K562 (cell line): Measurements from ENCODE around the gene C7. TPM values are rescaled to one million over a fixed set of nuclear protein-coding genes. Genes with fewer than 3 reads are reported as not detected.

Experiments used
- ATAC-seq: fragments of 200-7000 bp; cut with Tn5 transposase; 3 replicates; pipeline ENCODE4 v1.9.1; 2020; ENCODE audit warnings: moderate library complexity
- BruUV-seq: library from RNA; stranded (reverse); fragments of 400-500 nt; replicated peaks from 2 replicates; lab custom pipeline; 2021; lab: Mats Ljungman, UMichigan
- CTCF ChIA-PET: fragments of 300-600 bp; formaldehyde crosslinking; extraction: SDS; loops from one replicate; lab custom pipeline; 2021; ENCODE audit warnings: low intra/inter-chr PET ratio; lab: Yijun Ruan, JAX
- POLR2A ChIA-PET: fragments of 300-600, 350-650 bp; sonication (Branson Sonifier 250); formaldehyde crosslinking; extraction: SDS; loops from one replicate; lab custom pipeline; 2021; ENCODE audit warnings: antibody characterized with exemption, inconsistent platforms; lab: Yijun Ruan, JAX
- DNase-seq, 4 experiments: peaks; one replicate each; pipeline versions ENCODE4 v3.0.0 to v3.0.0-alpha.2; 2011 to 2018; ENCODE audit warnings: low spot score in 3 of 4, mixed read lengths in 3 of 4; ENCODE audit errors: extremely low read depth in 1 of 4
- FAIRE-seq: peaks from 2 replicates; lab custom pipeline; 2011; peaks lifted over from hg19 to GRCh38; lab: Jason Lieb, UNC
- H2AFZ ChIP-seq: 2 replicates; pipeline ENCODE4 v1.6.0; 2011; ENCODE audit warnings: low read depth, low read length, control low read depth, inconsistent platforms
- H3K27ac ChIP-seq: fragments of 200-600 bp; 3 replicates; pipeline ENCODE4 v1.8.0; 2011; ENCODE audit warnings: low read depth, mild to moderate bottlenecking, control low read depth, inconsistent platforms, low read length, moderate library complexity, mixed read lengths; ENCODE audit errors: extremely low read depth
- H3K27me3 ChIP-seq, 2 experiments: fragments of 300-600 bp in 1 of 2; 2 replicates in 1 of 2; 3 replicates in 1 of 2; pipeline versions ENCODE4 v1.6.0 to v1.8.0; 2011; ENCODE audit warnings: inconsistent platforms in 2 of 2, low read length in 2 of 2, mild to moderate bottlenecking in 1 of 2, mixed read lengths in 1 of 2, moderate library complexity in 1 of 2; ENCODE audit not compliant: control insufficient read depth in 2 of 2, insufficient read depth in 2 of 2
- H3K36me3 ChIP-seq: fragments of 300-600 bp; 3 replicates; pipeline ENCODE4 v1.8.0; 2011; ENCODE audit warnings: mild to moderate bottlenecking, low read length, inconsistent platforms; ENCODE audit not compliant: control insufficient read depth, insufficient read depth
- H3K4me1 ChIP-seq, 2 experiments: fragments of 200-600 bp in 1 of 2; replicated peaks in 1 of 2; 2 replicates in 1 of 2; 3 replicates in 1 of 2; pipeline versions ENCODE4 v1.5.1 to v1.8.0; 2011; ENCODE audit warnings: inconsistent platforms in 2 of 2, low read length in 2 of 2, mild to moderate bottlenecking in 1 of 2, mixed read lengths in 1 of 2, moderate library complexity in 1 of 2; ENCODE audit not compliant: control insufficient read depth in 2 of 2, insufficient read depth in 2 of 2
- H3K4me2 ChIP-seq: 2 replicates; pipeline ENCODE4 v1.6.1; 2011; ENCODE audit warnings: low read length, control low read depth, inconsistent platforms, mixed read lengths; ENCODE audit not compliant: insufficient read depth
- H3K4me3 ChIP-seq: fragments of 200-600 bp; sonication (generic), shearing (Covaris generic); 2 replicates; pipeline ENCODE4 v1.5.1; 2016; ENCODE audit warnings: control low read depth, inconsistent platforms
- H3K79me2 ChIP-seq: fragments of 200-600 bp; 3 replicates; pipeline ENCODE4 v1.8.0; 2011; ENCODE audit warnings: low read length, inconsistent platforms; ENCODE audit not compliant: control insufficient read depth, insufficient read depth
- H3K9ac ChIP-seq, 2 experiments: 2 replicates each; pipeline versions ENCODE4 v1.6.0 to v1.6.1; 2011; ENCODE audit warnings: low read depth in 2 of 2, low read length in 2 of 2, control low read depth in 1 of 2, inconsistent platforms in 1 of 2, mild to moderate bottlenecking in 1 of 2, mixed read lengths in 1 of 2; ENCODE audit not compliant: insufficient read depth in 1 of 2
- H3K9me1 ChIP-seq: one replicate; pipeline ENCODE4 v1.6.0; 2011; ENCODE audit warnings: inconsistent platforms, mild to moderate bottlenecking, low read length, moderate library complexity; ENCODE audit not compliant: control insufficient read depth, insufficient read depth
- H3K9me3 ChIP-seq: replicated peaks from 2 replicates; pipeline ENCODE4 v1.5.1; 2011; ENCODE audit warnings: low read depth, low read length, inconsistent platforms; ENCODE audit not compliant: control insufficient read depth, insufficient read depth
- H4K20me1 ChIP-seq: replicated peaks from 2 replicates; pipeline ENCODE4 v1.6.1; 2011; ENCODE audit warnings: low read length, inconsistent platforms, mixed read lengths; ENCODE audit not compliant: control insufficient read depth, insufficient read depth
- CXXC5 ChIP-seq: fragments of 250-450 bp; sonication (Bioruptor Pico); IDR thresholded peaks from 2 replicates; pipeline ENCODE4 v1.8.0; 2022; ENCODE audit warnings: inconsistent platforms, mild to moderate bottlenecking, moderate library complexity
- E2F4 ChIP-seq: sonication (generic); formaldehyde crosslinking; IDR thresholded peaks from 2 replicates; pipeline ENCODE4 v1.8.0; 2022; ENCODE audit warnings: mild to moderate bottlenecking, low read depth, missing genetic modification reagents
- ELK3 ChIP-seq: fragments of 450-650 bp; formaldehyde crosslinking; IDR thresholded peaks from 2 replicates; pipeline ENCODE4 v1.4.0; 2020; ENCODE audit warnings: mild to moderate bottlenecking
- HBP1 ChIP-seq: fragments of 450-650 bp; formaldehyde crosslinking; IDR thresholded peaks from 2 replicates; pipeline ENCODE4 v1.4.0; 2022; ENCODE audit warnings: missing genetic modification characterization
- HNRNPLL ChIP-seq: fragments of 200-400 bp; formaldehyde crosslinking; IDR thresholded peaks from 2 replicates; pipeline ENCODE4 v1.6.1; 2017; ENCODE audit warnings: low read length, low read depth, mild to moderate bottlenecking; ENCODE audit not compliant: poor library complexity, severe bottlenecking
- NBN ChIP-seq: fragments of 450-650 bp; IDR thresholded peaks from 2 replicates; pipeline ENCODE4 v1.6.1; 2016; ENCODE audit warnings: low read depth, mild to moderate bottlenecking
- PCBP1 ChIP-seq: fragments of 200-400 bp; formaldehyde crosslinking; IDR thresholded peaks from 2 replicates; pipeline ENCODE4 v1.6.1; 2018; ENCODE audit warnings: mild to moderate bottlenecking, low read depth, low read length; ENCODE audit not compliant: poor library complexity, severe bottlenecking
- PHF21A ChIP-seq: fragments of 450-650 bp; IDR thresholded peaks from 2 replicates; pipeline ENCODE4 v1.6.1; 2017; ENCODE audit warnings: low read depth, borderline replicate concordance
- RBM22 ChIP-seq: fragments of 200-400 bp; formaldehyde crosslinking; IDR thresholded peaks from 2 replicates; pipeline ENCODE4 v1.6.1; 2018; ENCODE audit warnings: low read length, low read depth; ENCODE audit not compliant: poor library complexity, severe bottlenecking
- RFX5 ChIP-seq: IDR thresholded peaks from 2 replicates; pipeline ENCODE4 v1.6.1; 2011; ENCODE audit warnings: low read depth, mild to moderate bottlenecking, improper control_type of control experiment, low read length
- SRSF3 ChIP-seq: fragments of 200-400 bp; formaldehyde crosslinking; IDR thresholded peaks from 2 replicates; pipeline ENCODE4 v1.6.1; 2016; ENCODE audit warnings: mild to moderate bottlenecking, low read length, moderate library complexity; ENCODE audit not compliant: insufficient read depth
- TAF7 ChIP-seq: fragments of 450-650 bp; IDR thresholded peaks from 2 replicates; pipeline ENCODE4 v1.6.1; 2016; ENCODE audit warnings: missing genetic modification characterization, missing compliant biosample characterization
- ZBED1 ChIP-seq: IDR thresholded peaks from 2 replicates; pipeline ENCODE4 v1.6.1; 2014
- ZBTB17 ChIP-seq: fragments of 450-650 bp; formaldehyde crosslinking; IDR thresholded peaks from 2 replicates; pipeline ENCODE4 v1.4.0; 2020; ENCODE audit warnings: mild to moderate bottlenecking
- ZNF232 ChIP-seq: sonication (generic); formaldehyde crosslinking; IDR thresholded peaks from 2 replicates; pipeline ENCODE4 v1.8.0; 2022; ENCODE audit warnings: mild to moderate bottlenecking, missing genetic modification reagents
- ZNF280B ChIP-seq: fragments of 250-450 bp; sonication (Bioruptor Pico); IDR thresholded peaks from 2 replicates; pipeline ENCODE4 v1.5.1; 2021; ENCODE audit warnings: mild to moderate bottlenecking
- ZNF316 ChIP-seq: fragments of 450-650 bp; IDR thresholded peaks from 2 replicates; pipeline ENCODE4 v1.6.1; 2016
- ZNF444 ChIP-seq: fragments of 250-450 bp; sonication (Bioruptor Pico); IDR thresholded peaks from 2 replicates; pipeline ENCODE4 v1.4.0; 2020; ENCODE audit warnings: mild to moderate bottlenecking, moderate library complexity
- WGBS: fragments of 100-300 bp; shearing (Covaris generic); methylation state at CpG from one replicate; pipeline ENCODE4 v1.1.6; 2016; ENCODE audit warnings: low coverage, mixed read lengths; ENCODE audit not compliant: insufficient coverage; ENCODE audit errors: missing lambda C conversion rate; 5-methylcytosine and 5-hydroxymethylcytosine counted together
- in situ Hi-C: fragments of 300-500 bp; cut with MboI; formaldehyde crosslinking; loops from 4 replicates; pipeline ENCODE4 v1.15.0; 2018; ENCODE audit warnings: inconsistent platforms, mixed read lengths
- intact Hi-C: fragments of 100-400 bp; cut with micrococcal nuclease; formaldehyde crosslinking; loops from 2 replicates; pipeline ENCODE4 v1.14.2; 2022
- polyA plus RNA-seq, 8 experiments: library from polyadenylated mRNA; depleted of rRNA in 4 of 8; stranded (reverse) in 5 of 8; unstranded in 3 of 8; fragments of >200 nt; fragmentation: Nextera tagmentation in 2 of 8; fragmentation: Illumina TruSeq in 1 of 8; extraction: Ambion mirVana in 2 of 8; extraction: Trizol in 1 of 8; gene quantifications; 2 replicates each; pipeline versions ENCODE4 v1.2.1 to v1.2.3, GENCODE V29; 2011 to 2014; ENCODE audit warnings: inconsistent platforms in 1 of 8, missing spikeins in 1 of 8
- total RNA-seq, 7 experiments: library from RNA; depleted of rRNA in 6 of 7; stranded (reverse); fragments of >200 nt in 6 of 7; fragmentation: Illumina TruSeq in 2 of 7; extraction: Trizol in 2 of 7; gene quantifications; 2 replicates each; pipeline versions ENCODE4 v1.2.1 to v1.2.3, GENCODE V29; 2011 to 2021; ENCODE audit warnings: low replicate concordance in 1 of 7

The C7 gene
- total and polyA plus RNA-seq, 9 of the 15 experiments (the other 6 are each of a cell fraction or from before 2014, with no cell fraction given), result 0.82 TPM; not detected in 8

- H3K27me3 ChIP-seq, result no peaks in the 10 kb centered on the region
- FAIRE-seq, result no peak
- WGBS, result 0% methylated on average over 2 of the region's 2 CpGs
- H3K9me1 ChIP-seq, result no peaks in the 10 kb centered on the region
- ChIA-PET CTCF (no interaction called here), POLR2A (no interaction called here)
- H2AFZ ChIP-seq, result no peak overlapping the region
- in situ Hi-C loops (no loop called here), intact Hi-C loops (no loop called here)
- no peak overlapping the region for H3K27ac ChIP-seq
- no peak overlapping the region for H3K4me2 ChIP-seq
- no peaks in the 10 kb centered on the region for H4K20me1 ChIP-seq
- H3K36me3 ChIP-seq, result no peaks in the 10 kb centered on the region
- TF ChIP-seq PCBP1 (no peak), RFX5 (no peak), ZBTB17 (CRISPR knock-in tag) (no peak), HBP1 (no peak), E2F4 (no peak), ZNF444 (CRISPR knock-in tag) (no peak), PHF21A (no peak), NBN (no peak), RBM22 (no peak), ZNF232 (CRISPR knock-in tag) (no peak), CXXC5 (CRISPR knock-in tag) (no peak), TAF7 (tag) (no peak), ELK3 (CRISPR knock-in tag) (no peak), ZNF316 (no peak), ZNF280B (CRISPR knock-in tag) (no peak), HNRNPLL (no peak), ZBED1 (no peak), SRSF3 (no peak)
- no peaks in the 10 kb centered on the region for H3K79me2 ChIP-seq
- no peaks in the 10 kb centered on the region for H3K4me1 ChIP-seq
- BruUV-seq, result no TSS peak
- no peak for ATAC-seq
- DNase-seq, result no peak
- H3K9ac ChIP-seq, result no peak overlapping the region
- no peak overlapping the region for H3K4me3 ChIP-seq
- H3K9me3 ChIP-seq, result no peaks in the 10 kb centered on the region
These were observed 63.1 kb downstream of the C7 start for GRCh38 chr5:40972434-40972833.
